SJCRH30 (cell line): ENCODE results near the gene GOLGA7B. TPM values are rescaled to one million over a fixed set of nuclear protein-coding genes. Genes with fewer than 3 reads are reported as not detected.

ENCODE experiments used
- total RNA-seq: library from RNA; depleted of rRNA; stranded (reverse); fragments of >200 nt; shearing (Covaris generic); gene quantifications from 2 replicates; pipeline ENCODE4 v1.2.3, GENCODE V29; 2014; rRNA removed

The GOLGA7B gene
- total RNA-seq, 1 experiment from 2014 or later: 0.93 TPM

Other genes with a start within 250 kb of the GOLGA7B start
- 1.9 and 2.9 TPM in 2 replicates for gene MORN4, start 216.3 kb upstream of the GOLGA7B start, total RNA-seq
- gene PI4K2A, start 209.2 kb upstream of the GOLGA7B start, total RNA-seq: 19.4 and 20.1 TPM in 2 replicates
- 11.2 and 14.4 TPM in 2 replicates for gene AVPI1, start 162.6 kb upstream of the GOLGA7B start, total RNA-seq
- gene MARVELD1, start 136.1 kb upstream of the GOLGA7B start, total RNA-seq: 29.8 and 30.4 TPM in 2 replicates
- 20.7 and 27.1 TPM in 2 replicates for gene ZFYVE27, start 112.7 kb upstream of the GOLGA7B start, total RNA-seq
- gene SFRP5, start 77.8 kb upstream of the GOLGA7B start, total RNA-seq: not detected in 2 replicates
- not detected in 2 replicates for gene CRTAC1, start 180.8 kb downstream of the GOLGA7B start, total RNA-seq